Coronary artery (tissue), 2 donors: ENCODE results near the gene LILRA5.
A peak's percentile ranks its signal among the peaks of the same experiment; 100 is the strongest.

Experiments
- DNase-seq: peaks from one replicate; pipeline ENCODE4 v3.0.0-alpha.2; 2017; ENCODE audit warnings: low spot score
- H3K27ac ChIP-seq, 2 donors: fragments of 200-600 bp; sonication (generic); one replicate each; pipeline ENCODE4 v1.5.1; 2016 to 2019
- H3K4me3 ChIP-seq: fragments of 200-600 bp; sonication (generic); 2 replicates; pipeline ENCODE4 v1.5.1; 2016; ENCODE audit warnings: mild to moderate bottlenecking, moderate library complexity
- CTCF ChIP-seq: fragments of 200-600 bp; sonication (generic); IDR thresholded peaks from one replicate; pipeline ENCODE4 v1.5.1; 2019; ENCODE audit warnings: antibody characterized with exemption

Gene LILRA5

GRCh38 chr19:54338521-54338920 is 25.6 kb upstream of the LILRA5 start:
- no peak overlapping the region for H3K4me3 ChIP-seq
- peak; percentile 55 for DNase-seq
- TF ChIP-seq CTCF: no peak

GRCh38 chr19:54337858-54338230 is 24.9 kb upstream of the LILRA5 start:
- Histone ChIP-seq H3K4me3 (no peak overlapping the region), H3K27ac (no peak overlapping the region)
- TF ChIP-seq CTCF: no peak
- peak; percentile 45 for DNase-seq

More at GRCh38 chr19:54338521-54338920, 25.6 kb upstream of the LILRA5 start:
- no peak overlapping the region for H3K27ac ChIP-seq

- peak; percentile 50 for DNase-seq
- TF ChIP-seq CTCF: no peak
- H3K27ac ChIP-seq: no peak overlapping the region
- no peak overlapping the region for H3K4me3 ChIP-seq
Measured at GRCh38 chr19:54336893-54337857, 24.2 kb upstream of the LILRA5 start.

GRCh38 chr19:54335979-54336892 is 23.3 kb upstream of the LILRA5 start:
- Histone ChIP-seq H3K27ac (no peak overlapping the region), H3K4me3 (no peak overlapping the region)
- DNase-seq: peak; percentile 65
- no peak for TF ChIP-seq CTCF

GRCh38 chr19:54335164-54335563 is 22.2 kb upstream of the LILRA5 start:
- no peak for TF ChIP-seq CTCF
- DNase-seq: peak; percentile 29
- Histone ChIP-seq H3K27ac (no peak overlapping the region), H3K4me3 (no peak overlapping the region)

- no peak overlapping the region for H3K27ac ChIP-seq
Measured at GRCh38 chr19:54333586-54334298, 20.8 kb upstream of the LILRA5 start.

More at GRCh38 chr19:54333586-54334298, 20.8 kb upstream of the LILRA5 start:
- H3K4me3 ChIP-seq: no peak overlapping the region
- no peak for TF ChIP-seq CTCF
- DNase-seq: peak; percentile 38
